Thoracic aorta (tissue), 2 donors: ENCODE measurements around the gene IARS1. TPM values are rescaled to one million over a fixed set of nuclear protein-coding genes. Genes with fewer than 3 reads are reported as not detected.

ENCODE experiments used
- ATAC-seq: fragments of 150-250 bp; one replicate; pipeline ENCODE4 v1.8.0; 2017; ENCODE audit warnings: low read depth; ENCODE audit not compliant: insufficient number of reproducible peaks, low FRiP score
- DNase-seq: peaks from one replicate; pipeline ENCODE4 v3.0.0-alpha.2; 2020; ENCODE audit warnings: low spot score
- H3K27ac ChIP-seq, 2 donors: fragments of 200-600 bp; sonication (generic); 1 replicate in 1 of 2; 2 replicates in 1 of 2; pipeline ENCODE4 v1.5.1; 2016; ENCODE audit warnings: mild to moderate bottlenecking in 2 of 2, moderate library complexity in 2 of 2
- H3K27me3 ChIP-seq: fragments of 200-600 bp; sonication (generic); replicated peaks from 2 replicates; pipeline ENCODE4 v1.6.0; 2016; ENCODE audit warnings: mild to moderate bottlenecking; ENCODE audit not compliant: insufficient read depth
- H3K36me3 ChIP-seq: fragments of 200-600 bp; sonication (generic); one replicate; pipeline ENCODE4 v1.5.1; 2016
- H3K4me1 ChIP-seq, 2 donors: fragments of 200-600 bp; sonication (generic); 1 replicate in 1 of 2; 2 replicates in 1 of 2; pipeline versions ENCODE4 v1.5.1 to v1.6.0; 2016; ENCODE audit warnings: low read depth in 2 of 2, mild to moderate bottlenecking in 1 of 2; ENCODE audit not compliant: control insufficient read depth in 1 of 2
- H3K4me3 ChIP-seq: fragments of 200-600 bp; sonication (generic); 2 replicates; pipeline ENCODE4 v1.5.1; 2016; ENCODE audit warnings: mild to moderate bottlenecking
- H3K9me3 ChIP-seq: fragments of 200-600 bp; sonication (generic); 2 replicates; pipeline ENCODE4 v1.5.1; 2016
- CTCF ChIP-seq: fragments of 200-600 bp; sonication (generic); IDR thresholded peaks from one replicate; pipeline ENCODE4 v1.5.1; 2019; ENCODE audit warnings: antibody characterized with exemption
- total RNA-seq, 2 donors: library from RNA; depleted of rRNA; stranded (reverse); fragments of >200 nt; gene quantifications; one replicate each; pipeline versions ENCODE4 v1.1.0 to v1.2.3, GENCODE V29; 2016

IARS1 gene
- total RNA-seq, 2 donors from 2014 or later, result 79.3 to 150 TPM

DNA sequence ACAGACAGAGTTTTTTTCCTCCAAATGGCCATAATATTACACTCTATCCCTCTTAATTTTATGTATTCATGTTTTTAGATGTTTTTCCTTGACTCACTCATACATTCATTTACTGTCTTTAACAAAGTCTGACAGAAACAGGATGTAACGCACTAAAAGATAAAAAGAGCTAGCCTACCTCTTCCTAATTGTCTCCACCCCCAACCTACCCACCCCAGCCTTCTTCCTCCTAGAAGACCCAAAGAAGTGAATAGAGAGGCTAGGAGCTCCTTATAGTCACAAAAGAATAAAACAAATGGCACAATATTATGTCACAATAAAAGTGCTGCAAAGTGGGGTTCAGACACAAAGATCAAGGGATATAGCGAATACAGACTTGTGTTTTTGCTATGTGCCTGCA, 30.9 kb upstream of the IARS1 start:
- peaks cover 15 to 29% of the 10 kb centered on the region in 2 donors for H3K4me1 ChIP-seq

GRCh38 chr9:92315456-92315855, 22.0 kb upstream of the IARS1 start:
- no peaks in the 10 kb centered on the region for H3K4me1 ChIP-seq
- H3K36me3 ChIP-seq, result peaks cover 36% of the 10 kb centered on the region

More for the DNA sequence above, 30.9 kb upstream of the IARS1 start:
- DNase-seq, result no peak
- peaks cover 14% of the 10 kb centered on the region for H3K36me3 ChIP-seq
- no peaks in the 10 kb centered on the region for H3K9me3 ChIP-seq
- no peak for ATAC-seq
- no peaks in the 10 kb centered on the region for H3K27me3 ChIP-seq
- peak overlapping the region in 1 of 2 donors; percentile 97 for H3K27ac ChIP-seq
- no peak for TF ChIP-seq CTCF
- peak overlapping the region; percentile 89 for H3K4me3 ChIP-seq

DNA sequence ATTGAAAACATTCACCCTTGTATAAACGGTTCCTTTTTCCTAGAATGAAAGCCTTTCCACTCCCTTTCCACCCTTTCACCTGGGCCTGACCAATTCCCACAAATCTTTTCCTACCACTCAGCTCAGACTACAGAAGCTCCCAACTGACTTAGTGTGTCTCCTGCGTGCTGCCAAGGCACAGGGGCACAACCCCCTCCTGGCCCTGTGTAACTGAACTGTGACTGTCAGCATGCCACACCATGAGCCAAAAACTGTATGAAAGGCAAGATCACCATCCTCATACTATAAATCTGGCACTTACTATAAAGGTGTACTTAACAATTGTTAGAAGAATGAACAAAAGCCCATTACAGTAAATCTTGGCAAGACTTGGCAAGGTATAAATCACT, 20.1 kb upstream of the IARS1 start:
- Histone ChIP-seq H3K27me3 (no peaks in the 10 kb centered on the region), H3K27ac (no peak overlapping the region), H3K36me3 (peaks cover 39% of the 10 kb centered on the region), H3K4me3 (no peak overlapping the region), H3K9me3 (no peaks in the 10 kb centered on the region), H3K4me1 (peaks cover 0 to 5% of the 10 kb centered on the region in 2 donors)
- DNase-seq, result no peak
- ATAC-seq, result no peak
- no peak for TF ChIP-seq CTCF

More at GRCh38 chr9:92315456-92315855, 22.0 kb upstream of the IARS1 start:
- Histone ChIP-seq H3K9me3 (no peaks in the 10 kb centered on the region), H3K27ac (no peak overlapping the region), H3K27me3 (no peaks in the 10 kb centered on the region), H3K4me3 (no peak overlapping the region)
- no peak for DNase-seq
- ATAC-seq, result no peak
- no peak for TF ChIP-seq CTCF

GRCh38 chr9:92312887-92313623, 19.6 kb upstream of the IARS1 start:
- H3K36me3 ChIP-seq, result peaks cover 42% of the 10 kb centered on the region
- H3K9me3 ChIP-seq, result no peaks in the 10 kb centered on the region
- peaks cover 0 to 5% of the 10 kb centered on the region in 2 donors for H3K4me1 ChIP-seq
- ATAC-seq, result no peak
- H3K27ac ChIP-seq, result no peak overlapping the region
- TF ChIP-seq CTCF, result no peak
- no peaks in the 10 kb centered on the region for H3K27me3 ChIP-seq
- DNase-seq, result no peak
- no peak overlapping the region for H3K4me3 ChIP-seq

GRCh38 chr9:92310562-92310961, 17.1 kb upstream of the IARS1 start:
- Histone ChIP-seq H3K9me3 (no peaks in the 10 kb centered on the region), H3K4me1 (peaks cover 0 to 5% of the 10 kb centered on the region in 2 donors), H3K27me3 (no peaks in the 10 kb centered on the region), H3K4me3 (no peak overlapping the region), H3K27ac (no peak overlapping the region), H3K36me3 (peaks cover 44% of the 10 kb centered on the region)
- TF ChIP-seq CTCF, result no peak
- DNase-seq (no peak), ATAC-seq (no peak)
